Dedifferentiated amniotic fluid mesenchymal stem cell (primary cell): ENCODE measurements around the gene LTN1.
"Not testable (repeated sequence)": the region's sequence is repeated elsewhere in the genome, so short reads cannot be mapped to it uniquely, and the experiment has no call there.

Source experiments
- DNase-seq: peaks from one replicate; pipeline ENCODE4 v3.0.0-alpha.2; 2016; ENCODE audit errors: extremely low spot score

Gene LTN1

DNA sequence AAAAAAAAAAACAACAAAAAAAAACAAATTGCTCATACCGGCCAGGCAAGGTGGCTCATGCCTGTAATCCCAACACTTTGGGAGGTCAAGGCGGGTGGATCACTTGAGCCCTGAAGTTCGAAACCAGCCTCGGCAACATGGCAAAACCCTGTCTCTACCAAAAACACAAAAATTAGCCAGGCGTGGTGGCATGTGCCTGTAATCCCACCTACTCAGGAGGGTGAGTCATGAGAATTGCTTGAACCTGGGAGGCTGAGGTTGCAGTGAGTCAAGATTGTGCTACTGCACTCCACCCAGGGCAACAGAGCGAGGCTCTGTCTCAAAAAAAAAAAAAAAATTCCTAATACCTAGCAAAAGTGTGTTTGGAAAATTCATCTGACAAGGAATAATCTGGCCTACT, 4.5 kb downstream of the LTN1 start:
- not testable (repeated sequence) for DNase-seq

DNA sequence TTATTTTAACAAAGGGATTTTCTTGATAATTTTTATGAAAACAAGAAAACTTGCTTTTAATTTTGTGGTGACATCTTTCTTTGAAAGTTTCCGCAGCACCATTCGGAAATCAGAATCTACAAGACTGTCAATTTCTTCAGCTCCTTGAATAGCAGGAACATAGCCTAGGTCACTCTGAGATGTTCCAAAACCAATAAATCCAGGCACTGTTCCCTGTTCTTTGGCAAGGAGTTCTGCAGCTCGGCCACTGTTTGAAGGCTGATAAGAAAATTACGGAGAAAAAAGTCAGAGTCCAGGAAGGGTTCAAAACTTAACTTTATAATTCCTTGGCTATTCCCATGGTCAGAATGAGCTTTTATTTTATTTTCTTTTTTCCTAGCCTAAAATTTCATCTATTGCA, 6.0 kb downstream of the LTN1 start:
- no peak for DNase-seq

- no peak for DNase-seq
Measured at GRCh38 chr21:28982637-28983036, 10.0 kb downstream of the LTN1 start.

DNA sequence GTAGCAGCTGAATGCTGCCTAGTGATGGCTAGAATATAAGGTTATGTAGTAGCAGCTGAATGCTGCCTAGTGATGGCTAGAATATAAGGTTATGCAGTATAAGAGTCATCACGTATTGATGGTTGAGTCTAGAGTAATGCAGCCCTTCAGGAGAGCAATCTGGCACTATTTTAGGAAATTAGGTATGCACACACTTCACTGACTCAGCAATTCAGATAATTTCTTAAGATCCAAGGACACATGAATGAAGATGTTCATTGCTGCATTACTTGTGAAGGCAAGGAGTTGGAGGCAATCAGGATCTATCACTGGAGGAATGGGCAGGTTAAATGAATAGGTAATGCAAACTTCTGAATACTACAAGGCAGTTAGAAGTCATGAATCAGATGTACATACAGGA, 13.6 kb downstream of the LTN1 start:
- DNase-seq, result no peak

- DNase-seq, result peak; percentile 25
Measured at GRCh38 chr21:28975397-28975796, 17.3 kb downstream of the LTN1 start.

DNA sequence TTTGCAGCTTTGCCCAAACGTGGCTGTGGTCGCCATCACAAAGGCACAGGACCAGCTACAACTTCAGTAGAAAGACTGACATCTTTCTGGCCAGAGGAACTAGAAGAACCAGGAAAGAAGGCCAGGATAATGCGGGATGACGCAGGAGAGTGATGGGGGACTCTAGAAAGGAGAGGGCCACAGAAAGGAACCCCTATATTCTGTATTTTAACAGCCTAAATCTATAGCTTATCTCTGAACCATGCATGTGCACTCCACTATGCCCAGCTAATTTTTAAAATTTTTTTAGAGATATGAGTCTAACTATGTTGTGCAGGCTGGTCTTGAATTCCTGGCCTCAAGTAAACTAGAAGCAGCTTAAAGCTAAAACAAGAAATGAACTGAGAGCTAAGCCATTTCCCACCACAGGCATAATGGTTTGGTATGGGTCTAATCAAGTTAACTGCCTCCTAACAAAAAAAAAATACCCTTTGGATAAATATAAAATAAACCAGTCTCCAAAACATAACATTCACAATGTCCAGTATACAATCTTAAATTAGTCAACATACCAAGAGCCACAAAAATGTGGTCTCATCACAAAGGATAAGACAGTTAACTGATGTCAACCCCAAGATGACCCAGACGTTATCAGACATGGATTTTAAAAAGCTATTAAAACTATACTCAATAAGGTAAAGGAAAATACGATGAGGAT, 18.0 kb downstream of the LTN1 start:
- DNase-seq, result no peak

DNA sequence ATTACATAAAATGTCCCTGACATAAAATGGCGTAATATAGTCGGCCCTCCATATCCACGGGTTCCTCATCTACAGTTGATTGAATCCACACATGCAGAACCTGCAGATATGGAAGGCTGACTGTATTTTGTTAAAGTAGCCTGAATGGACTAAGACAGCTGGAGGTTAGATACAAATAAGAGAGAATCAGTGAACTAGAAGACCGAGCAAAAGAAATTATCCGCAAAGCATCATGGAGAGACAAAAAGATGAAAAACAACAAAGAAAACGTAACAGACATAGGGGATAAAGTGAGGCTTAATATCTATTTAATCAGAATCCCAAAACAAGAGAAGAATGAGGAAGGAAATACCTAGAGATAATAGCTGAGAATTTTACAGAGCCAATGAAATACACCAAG, 20.3 kb downstream of the LTN1 start:
- DNase-seq, result no peak

GRCh38 chr21:28971171-28971570, 21.5 kb downstream of the LTN1 start:
- no peak for DNase-seq

DNA sequence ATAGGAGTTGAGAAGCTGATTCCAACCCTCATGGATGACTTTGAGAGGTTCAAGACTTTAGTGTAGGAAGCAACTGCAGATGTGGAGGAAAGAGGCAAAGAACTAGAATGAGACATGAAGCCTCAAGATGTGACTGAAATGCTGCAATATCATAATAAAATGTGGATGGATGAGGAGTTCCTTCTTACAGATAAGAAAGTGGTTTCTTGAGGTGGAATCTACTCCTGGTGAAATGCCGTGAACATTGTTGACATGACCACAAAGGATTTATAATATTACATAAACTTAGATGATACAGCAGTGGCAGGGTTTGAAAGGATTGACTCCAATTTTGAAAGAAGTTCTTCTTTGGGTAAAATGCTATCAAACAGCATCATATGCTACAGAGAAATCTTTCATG, 28.8 kb downstream of the LTN1 start:
- DNase-seq, result no peak

GRCh38 chr21:28962465-28962864, 30.2 kb downstream of the LTN1 start:
- no peak for DNase-seq

DNA sequence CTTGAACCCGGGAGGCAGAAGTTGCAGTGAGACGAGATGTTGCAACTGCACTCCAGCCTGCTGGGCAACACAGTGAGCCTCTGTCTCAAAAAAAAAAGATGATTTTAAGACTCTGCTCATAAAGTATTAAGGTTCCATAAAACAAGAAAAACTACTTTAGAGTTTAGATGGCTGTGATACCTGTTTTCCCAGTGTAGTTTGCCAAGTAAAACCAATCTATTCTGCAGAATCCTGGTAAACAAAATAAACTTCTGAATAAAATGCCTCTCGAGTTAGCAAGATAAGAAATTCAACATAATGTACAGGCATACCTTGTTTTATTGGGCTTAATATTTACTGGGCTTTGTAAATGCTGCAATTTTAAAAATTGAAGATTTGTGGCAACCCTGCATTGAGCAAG, 30.8 kb downstream of the LTN1 start:
- no peak for DNase-seq

- no peak for DNase-seq
Measured at GRCh38 chr21:28960245-28960644, 32.4 kb downstream of the LTN1 start.

DNA sequence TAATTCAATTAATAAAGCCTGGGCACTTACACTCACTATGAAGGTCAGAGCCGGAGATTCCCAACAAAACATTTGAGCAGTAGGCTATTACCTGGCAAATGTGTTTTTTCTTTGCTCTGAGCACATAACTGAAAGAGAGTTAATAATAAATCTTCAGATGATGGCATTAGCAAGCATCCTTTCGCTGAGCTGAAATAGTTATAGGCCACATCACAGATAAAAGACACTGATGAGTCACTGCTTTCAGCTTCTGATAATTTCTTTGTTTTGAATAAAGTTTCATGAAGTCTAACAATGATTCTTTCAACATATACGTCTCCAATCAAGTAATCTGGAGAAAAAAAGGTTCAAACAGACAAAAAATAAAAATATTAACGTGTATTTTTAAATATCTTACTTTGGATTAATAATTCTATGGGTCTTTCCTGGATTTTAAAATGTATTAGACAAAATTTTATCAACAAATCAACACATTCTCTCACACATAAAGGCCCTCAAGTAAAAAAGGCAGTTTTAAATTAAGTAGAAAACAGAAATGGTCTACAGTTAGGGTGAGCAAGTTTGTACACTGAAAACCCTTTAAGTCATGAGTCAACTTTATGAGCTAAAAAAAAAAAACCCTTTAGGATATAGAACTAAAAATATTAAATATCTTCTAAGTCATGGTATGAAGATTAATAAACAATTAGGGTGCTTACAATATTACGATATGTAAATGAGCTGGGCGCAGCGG, 33.1 kb downstream of the LTN1 start:
- peak; percentile 63 for DNase-seq

GRCh38 chr21:28953247-28953646, 39.4 kb downstream of the LTN1 start:
- no peak for DNase-seq

DNA sequence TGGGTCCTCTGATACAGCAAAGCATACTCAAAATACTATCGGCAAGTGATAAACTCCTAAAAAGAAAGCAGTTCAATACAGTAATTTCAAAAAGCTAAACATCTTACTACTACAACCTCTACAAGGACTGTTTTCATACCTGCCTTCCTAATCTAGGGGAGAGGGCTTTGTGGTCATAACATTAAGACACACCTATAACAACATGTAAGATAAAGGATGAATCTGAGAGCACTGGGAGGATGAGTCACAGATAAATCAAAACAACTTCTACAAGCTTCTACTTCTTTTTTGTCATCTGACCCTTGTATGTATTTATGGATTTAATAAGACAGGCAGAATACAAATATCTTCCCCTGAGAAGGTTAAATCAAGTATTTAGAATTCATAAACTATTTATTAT, 40.0 kb downstream of the LTN1 start:
- DNase-seq, result no peak

DNA sequence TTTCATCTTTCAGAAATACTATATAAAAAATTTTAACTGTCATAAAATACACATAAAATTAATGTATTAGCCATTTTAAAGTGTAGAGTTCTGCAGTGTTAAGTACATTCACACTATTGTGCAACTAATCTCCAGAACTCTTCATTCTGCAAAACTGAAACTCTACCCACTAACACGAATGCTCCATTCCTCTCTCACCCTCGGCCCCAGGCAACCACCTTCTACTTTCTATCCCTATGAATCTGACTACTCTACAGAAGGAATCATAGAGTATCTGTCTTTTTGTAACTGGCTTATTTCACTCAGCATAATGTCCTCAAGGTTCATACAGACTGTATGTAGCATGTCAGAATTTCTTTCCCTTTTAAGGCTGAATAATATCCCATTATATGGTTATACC, 43.4 kb downstream of the LTN1 start:
- DNase-seq, result no peak

DNA sequence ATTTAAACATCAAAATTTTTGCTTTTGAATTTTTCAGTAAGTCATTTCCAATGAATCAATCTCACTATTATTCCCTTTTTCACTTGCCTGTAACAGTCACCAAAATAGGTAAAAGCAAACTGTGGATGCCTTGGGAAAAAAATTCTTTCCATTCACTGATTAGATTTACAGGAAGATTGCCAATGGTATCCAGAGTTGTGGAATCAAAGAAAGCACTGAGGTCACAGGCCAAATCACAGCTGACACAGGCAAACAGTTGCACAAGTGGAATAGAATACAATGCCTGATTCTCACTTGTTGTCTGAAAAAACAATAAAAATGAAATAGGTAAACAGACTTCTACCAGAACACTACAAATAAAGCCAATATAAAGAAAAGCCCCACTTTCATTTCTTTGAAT, 48.4 kb downstream of the LTN1 start:
- no peak for DNase-seq

GRCh38 chr21:28943631-28944030, 49.0 kb downstream of the LTN1 start:
- DNase-seq, result no peak

- DNase-seq, result no peak
Measured at GRCh38 chr21:28938726-28939125, 54.0 kb downstream of the LTN1 start.

DNA sequence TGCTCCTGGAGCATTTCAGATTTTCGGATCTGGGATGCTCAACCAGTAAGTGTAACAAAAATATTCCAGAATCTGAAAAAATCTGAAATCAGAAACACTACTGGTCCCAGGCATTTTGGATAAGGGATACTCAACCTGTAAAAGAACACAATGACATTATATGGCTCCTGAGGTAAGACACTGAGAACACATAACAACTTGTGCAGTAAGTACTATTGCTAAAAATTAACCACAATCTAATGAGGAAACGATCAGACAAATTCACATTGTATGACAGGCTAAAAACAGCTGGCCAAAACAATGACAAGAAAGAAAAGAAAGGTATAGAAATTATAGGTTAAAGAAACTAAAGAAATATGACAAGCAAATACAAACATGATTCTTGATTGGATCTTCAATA, 54.9 kb downstream of the LTN1 start:
- no peak for DNase-seq

DNA sequence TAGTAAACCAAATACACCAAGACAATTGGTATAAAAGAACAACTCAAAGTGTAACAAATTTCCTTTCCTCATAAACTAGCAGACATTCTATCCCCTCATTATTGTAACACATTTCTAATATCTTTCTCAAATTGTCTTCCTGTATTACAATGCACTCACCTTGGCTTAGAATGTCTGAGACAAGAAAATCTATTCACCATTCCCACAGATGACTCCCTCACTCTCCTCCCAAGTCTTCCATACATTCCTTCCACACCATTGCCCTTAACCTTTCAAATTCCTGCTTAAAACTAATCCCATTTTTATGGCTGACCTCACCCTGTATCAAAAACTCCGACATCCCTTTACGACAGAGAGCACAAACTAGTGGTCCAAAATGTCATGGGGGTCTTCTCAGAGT, 56.0 kb downstream of the LTN1 start:
- no peak for DNase-seq

- DNase-seq, result no peak
Measured at GRCh38 chr21:28936036-28936435, 56.6 kb downstream of the LTN1 start.

- DNase-seq, result no peak
Measured at GRCh38 chr21:28932717-28933116, 60.0 kb downstream of the LTN1 start.
